ENCODE measurements around the gene KRT26.

Gene KRT26

DNA sequence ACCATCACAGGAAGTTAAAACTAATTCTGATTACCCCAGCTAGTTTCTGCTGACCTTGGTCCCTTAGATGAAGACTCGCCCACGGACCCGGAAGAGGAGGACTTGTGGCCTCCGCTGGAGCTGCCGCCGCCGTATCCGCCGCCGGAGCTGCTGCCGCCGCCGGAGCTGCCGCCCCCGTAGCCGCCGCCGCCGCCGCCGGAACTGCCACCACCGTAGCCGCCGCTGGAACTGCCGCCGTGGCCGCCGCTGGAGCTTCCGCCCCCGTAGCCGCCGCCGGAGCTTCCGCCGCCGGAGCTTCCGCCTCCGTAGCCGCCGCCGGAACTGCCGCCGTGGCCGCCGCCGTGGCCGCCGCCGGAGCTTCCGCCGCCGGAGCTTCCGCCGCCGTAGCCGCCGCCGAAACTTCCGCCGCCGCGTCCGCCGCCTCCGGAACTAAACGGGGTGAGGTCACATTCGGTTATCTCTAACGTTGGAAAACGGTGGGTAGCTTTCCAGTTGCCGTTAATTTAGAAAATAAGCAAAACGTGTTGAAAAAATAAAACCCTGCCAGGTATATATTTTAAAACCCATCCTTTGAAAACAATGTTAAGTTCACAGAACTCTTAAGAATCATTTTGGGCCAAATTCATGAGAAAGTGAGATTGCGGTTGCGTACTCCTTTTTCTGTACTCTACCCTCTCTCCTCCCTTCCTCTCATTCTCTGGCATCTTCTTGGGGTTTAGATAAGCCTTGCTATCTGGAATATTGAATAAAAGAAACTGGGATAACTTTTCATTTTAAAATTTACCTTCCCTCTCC, 46.9 kb upstream of the KRT26 start:
- H3K9me3 ChIP-seq (ENCODE audit: control insufficient read depth, low read length) = no peaks in the 10 kb centered on the region
- H3K27ac ChIP-seq = peak overlapping the region; percentile 77
- peak overlapping the region; percentile 79 for H3K4me2 ChIP-seq (ENCODE audit: low read length)
- H3K27me3 ChIP-seq (ENCODE audit: control insufficient read depth, insufficient read depth, low read length) = no peaks in the 10 kb centered on the region
- peak overlapping the region; percentile 94 for H2AFZ ChIP-seq
- H3K9ac ChIP-seq = no peak overlapping the region
- TF ChIP-seq, protein P1, sequence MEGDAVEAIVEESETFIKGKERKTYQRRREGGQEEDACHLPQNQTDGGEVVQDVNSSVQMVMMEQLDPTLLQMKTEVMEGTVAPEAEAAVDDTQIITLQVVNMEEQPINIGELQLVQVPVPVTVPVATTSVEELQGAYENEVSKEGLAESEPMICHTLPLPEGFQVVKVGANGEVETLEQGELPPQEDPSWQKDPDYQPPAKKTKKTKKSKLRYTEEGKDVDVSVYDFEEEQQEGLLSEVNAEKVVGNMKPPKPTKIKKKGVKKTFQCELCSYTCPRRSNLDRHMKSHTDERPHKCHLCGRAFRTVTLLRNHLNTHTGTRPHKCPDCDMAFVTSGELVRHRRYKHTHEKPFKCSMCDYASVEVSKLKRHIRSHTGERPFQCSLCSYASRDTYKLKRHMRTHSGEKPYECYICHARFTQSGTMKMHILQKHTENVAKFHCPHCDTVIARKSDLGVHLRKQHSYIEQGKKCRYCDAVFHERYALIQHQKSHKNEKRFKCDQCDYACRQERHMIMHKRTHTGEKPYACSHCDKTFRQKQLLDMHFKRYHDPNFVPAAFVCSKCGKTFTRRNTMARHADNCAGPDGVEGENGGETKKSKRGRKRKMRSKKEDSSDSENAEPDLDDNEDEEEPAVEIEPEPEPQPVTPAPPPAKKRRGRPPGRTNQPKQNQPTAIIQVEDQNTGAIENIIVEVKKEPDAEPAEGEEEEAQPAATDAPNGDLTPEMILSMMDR (IDR thresholded peaks at IDR 0.05) = no peak
- no peaks in the 10 kb centered on the region for H3K79me2 ChIP-seq
- peaks cover 8% of the 10 kb centered on the region for H3K4me1 ChIP-seq
- no peaks in the 10 kb centered on the region for H3K36me3 ChIP-seq (ENCODE audit: control insufficient read depth, insufficient read depth, low read length)
- H3K4me3 ChIP-seq (ENCODE audit: low read depth, low read length) = peak overlapping the region; percentile 82

DNA sequence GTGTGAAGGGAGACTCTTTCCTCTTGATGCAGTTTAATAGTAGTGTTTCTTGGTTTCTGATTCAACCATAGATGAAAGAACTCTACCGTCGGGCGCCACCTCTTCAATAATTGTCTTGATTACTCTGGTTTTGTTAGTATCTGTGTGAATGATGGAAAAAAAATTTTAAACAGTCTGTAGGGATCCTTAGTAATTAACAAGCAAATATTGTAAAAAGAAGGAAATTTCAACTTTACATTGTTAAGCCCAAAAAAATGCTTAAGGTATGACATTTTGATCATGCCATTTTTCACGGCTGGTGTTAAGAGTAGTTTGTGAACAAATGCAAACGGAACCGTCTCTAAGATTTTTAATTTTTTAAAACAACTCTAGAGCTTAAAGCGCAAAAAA, 46.3 kb upstream of the KRT26 start:
- TF ChIP-seq, protein P1 (IDR thresholded peaks at IDR 0.05) = no peak
- Histone ChIP-seq H3K27ac (peak overlapping the region; percentile 45), H3K4me3 (ENCODE audit: low read depth, low read length) (peak overlapping the region; percentile 82), H3K27me3 (ENCODE audit: control insufficient read depth, insufficient read depth, low read length) (no peaks in the 10 kb centered on the region), H3K36me3 (ENCODE audit: control insufficient read depth, insufficient read depth, low read length) (no peaks in the 10 kb centered on the region), H3K4me2 (ENCODE audit: low read length) (peak overlapping the region; percentile 79), H2AFZ (peak overlapping the region; percentile 75), H3K9me3 (ENCODE audit: control insufficient read depth, low read length) (no peaks in the 10 kb centered on the region), H3K79me2 (no peaks in the 10 kb centered on the region), H3K4me1 (peaks cover 8% of the 10 kb centered on the region), H3K9ac (no peak overlapping the region)

DNA sequence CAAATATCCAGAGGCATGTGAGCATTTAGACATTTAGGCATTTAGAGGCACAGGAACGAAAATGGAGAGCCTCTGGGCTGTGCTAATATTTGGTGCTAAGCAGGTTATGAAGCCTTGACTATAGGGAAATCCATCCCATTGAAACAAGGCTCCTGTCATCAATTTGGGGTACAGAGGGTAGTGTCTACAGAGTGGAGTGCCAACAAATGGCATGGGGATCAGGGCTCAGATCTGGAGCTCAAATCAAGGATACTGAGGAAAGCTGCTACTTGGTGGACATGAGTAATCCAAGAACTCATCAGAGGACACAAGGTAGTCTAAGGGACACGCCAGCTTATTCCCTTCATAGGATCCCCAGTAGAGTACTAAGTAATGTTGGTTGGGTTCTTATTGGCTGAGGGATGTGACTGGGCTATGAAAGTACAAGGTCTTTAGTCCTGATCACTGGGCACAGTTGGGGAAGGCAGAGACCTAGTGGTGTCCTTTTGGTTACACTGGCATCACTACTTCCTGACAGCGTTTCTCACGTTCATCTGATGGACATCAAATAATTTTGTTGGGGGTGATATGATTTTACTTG, 45.2 kb upstream of the KRT26 start:
- H3K79me2 ChIP-seq = no peaks in the 10 kb centered on the region
- no peak overlapping the region for H3K27ac ChIP-seq
- no peak overlapping the region for H2AFZ ChIP-seq
- H3K36me3 ChIP-seq (ENCODE audit: control insufficient read depth, insufficient read depth, low read length) = no peaks in the 10 kb centered on the region
- no peak overlapping the region for H3K4me3 ChIP-seq (ENCODE audit: low read depth, low read length)
- TF ChIP-seq, protein P1 (IDR thresholded peaks at IDR 0.05) = no peak
- H3K27me3 ChIP-seq (ENCODE audit: control insufficient read depth, insufficient read depth, low read length) = no peaks in the 10 kb centered on the region
- H3K4me2 ChIP-seq (ENCODE audit: low read length) = no peak overlapping the region
- H3K4me1 ChIP-seq = peaks cover 8% of the 10 kb centered on the region
- H3K9me3 ChIP-seq (ENCODE audit: control insufficient read depth, low read length) = no peaks in the 10 kb centered on the region
- H3K9ac ChIP-seq = no peak overlapping the region

DNA sequence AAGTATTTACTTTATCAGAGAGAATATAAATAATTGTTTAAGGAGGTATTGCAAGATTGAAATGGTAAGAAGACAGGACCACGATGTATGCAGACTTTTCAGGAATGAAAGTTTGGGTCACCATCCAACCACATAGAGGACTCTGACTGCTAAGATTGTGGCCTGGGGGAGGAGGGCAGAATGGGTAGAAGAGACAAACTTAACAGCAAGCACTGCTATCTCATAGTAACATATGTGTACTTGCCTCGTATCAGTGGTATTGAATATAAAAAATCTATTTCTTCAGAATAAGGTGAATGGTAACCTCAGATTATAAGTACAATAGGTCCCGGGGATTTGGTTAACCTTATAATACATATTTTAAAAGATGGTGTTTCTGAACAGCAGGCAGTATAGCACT, 44.6 kb upstream of the KRT26 start:
- Histone ChIP-seq H3K9me3 (ENCODE audit: control insufficient read depth, low read length) (no peaks in the 10 kb centered on the region), H3K36me3 (ENCODE audit: control insufficient read depth, insufficient read depth, low read length) (no peaks in the 10 kb centered on the region), H3K4me2 (ENCODE audit: low read length) (no peak overlapping the region), H3K27me3 (ENCODE audit: control insufficient read depth, insufficient read depth, low read length) (no peaks in the 10 kb centered on the region), H3K4me3 (ENCODE audit: low read depth, low read length) (no peak overlapping the region), H3K27ac (no peak overlapping the region), H3K9ac (no peak overlapping the region), H3K4me1 (peaks cover 8% of the 10 kb centered on the region), H3K79me2 (no peaks in the 10 kb centered on the region), H2AFZ (no peak overlapping the region)
- TF ChIP-seq, protein P1 (IDR thresholded peaks at IDR 0.05) = no peak
